ENCODE measurements around the gene RAB9A.
"Not testable (repeated sequence)": the region's sequence is repeated elsewhere in the genome, so short reads cannot be mapped to it uniquely, and the experiment has no call there.

The RAB9A gene

GRCh38 chrX:13670197-13670596 is 18.7 kb upstream of the RAB9A start:
- no peak for DNase-seq

- DNase-seq: no peak
These were observed 15.9 kb upstream of the RAB9A start for GRCh38 chrX:13673016-13673415.

- DNase-seq: no peak
These were observed 12.0 kb upstream of the RAB9A start for GRCh38 chrX:13676885-13677284.

- DNase-seq: not testable (repeated sequence)
These were observed 9.2 kb upstream of the RAB9A start for GRCh38 chrX:13679700-13680099.

GRCh38 chrX:13681595-13681994 is 7.3 kb upstream of the RAB9A start:
- DNase-seq: no peak

- DNase-seq: no peak
These were observed 4.6 kb upstream of the RAB9A start for GRCh38 chrX:13684361-13684760.

GRCh38 chrX:13685126-13685763 is 3.7 kb upstream of the RAB9A start:
- DNase-seq: no peak

GRCh38 chrX:13687203-13687602 is 1.7 kb upstream of the RAB9A start:
- no peak for DNase-seq

GRCh38 chrX:13688384-13688957 is 457 bp upstream of the RAB9A start:
- no peak for DNase-seq

GRCh38 chrX:13689741-13690211 is 848 bp downstream of the RAB9A start:
- peak; percentile 10 for DNase-seq

GRCh38 chrX:13690836-13691235 is 1.9 kb downstream of the RAB9A start:
- DNase-seq: no peak

GRCh38 chrX:13691841-13692371 is 3.0 kb downstream of the RAB9A start:
- DNase-seq: no peak

GRCh38 chrX:13692771-13693231 is 3.9 kb downstream of the RAB9A start:
- no peak for DNase-seq

- no peak for DNase-seq
These were observed 4.5 kb downstream of the RAB9A start for GRCh38 chrX:13693341-13693961.

GRCh38 chrX:13694359-13694758 is 5.4 kb downstream of the RAB9A start:
- DNase-seq: no peak

- no peak for DNase-seq
These were observed 6.1 kb downstream of the RAB9A start for GRCh38 chrX:13694983-13695382.

- no peak for DNase-seq
These were observed 6.7 kb downstream of the RAB9A start for GRCh38 chrX:13695601-13696115.

- no peak for DNase-seq
These were observed 8.5 kb downstream of the RAB9A start for GRCh38 chrX:13697455-13697854.

- DNase-seq: no peak
These were observed 9.0 kb downstream of the RAB9A start for GRCh38 chrX:13697976-13698375.

GRCh38 chrX:13698432-13698831 is 9.5 kb downstream of the RAB9A start:
- no peak for DNase-seq

- no peak for DNase-seq
These were observed 10.4 kb downstream of the RAB9A start for GRCh38 chrX:13699183-13699826.

GRCh38 chrX:13700380-13700779 is 11.5 kb downstream of the RAB9A start:
- no peak for DNase-seq

GRCh38 chrX:13702111-13702789 is 13.3 kb downstream of the RAB9A start:
- no peak for DNase-seq

Measured in NCI-H1092 treated with DMSO at 0.1 percent for 48 hours (cell line).